SKM-1 (cell line): ENCODE measurements around the gene S100A12.

Experiments
- DNase-seq: peaks from one replicate; lab custom pipeline; 2025; ENCODE audit not compliant: unreplicated experiment; lab: John Stamatoyannopoulos, UW

Gene S100A12

GRCh38 chr1:153397051-153397923, 21.9 kb upstream of the S100A12 start:
- DNase-seq: no peak

- no peak for DNase-seq
Measured at GRCh38 chr1:153396461-153396860, 21.0 kb upstream of the S100A12 start.

- DNase-seq: no peak
Measured at GRCh38 chr1:153395776-153396175, 20.4 kb upstream of the S100A12 start.

GRCh38 chr1:153395136-153395685, 19.8 kb upstream of the S100A12 start:
- DNase-seq: no peak

DNA sequence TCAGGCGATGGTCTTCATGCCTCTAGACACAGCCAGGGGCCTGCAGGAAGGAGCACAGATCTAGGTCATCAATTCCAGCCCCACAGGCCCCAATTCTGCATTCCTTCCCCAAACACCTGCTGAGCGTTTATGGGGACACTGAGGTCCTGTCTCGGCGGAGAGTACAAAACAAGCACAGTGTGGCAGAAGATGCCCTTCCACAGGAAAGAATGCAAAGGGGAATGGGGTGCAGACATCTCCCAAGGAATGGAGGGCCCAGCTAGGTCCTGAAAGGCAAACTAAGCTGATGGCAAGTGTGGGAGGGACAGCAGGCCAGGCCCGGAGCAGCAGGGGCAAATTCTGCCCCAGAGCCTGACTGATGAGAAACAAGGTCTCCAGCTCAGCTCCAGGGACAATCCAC, 19.0 kb upstream of the S100A12 start:
- no peak for DNase-seq

DNA sequence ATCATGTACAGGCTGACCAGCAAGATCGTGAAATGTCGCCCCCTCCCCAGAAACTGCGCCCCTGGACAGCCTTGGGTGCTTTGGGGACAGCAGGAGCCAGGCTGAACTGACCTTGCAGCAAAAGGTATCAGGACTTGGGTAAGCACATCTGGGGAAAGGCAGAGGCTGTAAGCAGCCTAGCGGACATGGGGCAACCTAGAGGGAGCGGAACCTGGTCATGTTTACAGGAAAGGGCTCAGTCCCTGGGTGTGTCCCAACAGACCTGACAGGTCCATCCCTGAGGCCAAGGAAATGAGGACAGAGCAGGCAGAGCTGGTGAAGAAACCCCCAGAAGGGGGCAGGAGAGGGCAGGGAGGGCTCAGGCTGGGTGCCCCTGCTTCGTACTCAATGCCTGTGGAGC, 18.5 kb upstream of the S100A12 start:
- no peak for DNase-seq

DNA sequence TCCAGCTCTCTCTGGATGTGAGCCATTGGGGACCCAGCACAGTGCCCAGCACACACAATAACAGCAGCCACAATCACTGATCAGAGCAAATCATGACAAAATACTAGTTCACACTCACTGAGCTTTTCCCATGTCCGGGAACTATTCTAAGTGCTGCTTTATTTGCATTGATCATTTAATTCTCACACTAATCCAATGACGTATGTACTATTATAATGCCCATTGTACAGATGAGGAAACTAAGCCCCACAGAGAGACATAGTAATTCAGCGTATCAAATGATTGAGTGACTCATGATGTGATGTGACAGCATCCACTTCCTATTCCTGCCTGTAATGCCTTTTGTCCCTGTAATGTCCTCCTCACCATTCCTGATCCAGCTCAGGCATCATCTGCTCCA, 17.4 kb upstream of the S100A12 start:
- no peak for DNase-seq

DNA sequence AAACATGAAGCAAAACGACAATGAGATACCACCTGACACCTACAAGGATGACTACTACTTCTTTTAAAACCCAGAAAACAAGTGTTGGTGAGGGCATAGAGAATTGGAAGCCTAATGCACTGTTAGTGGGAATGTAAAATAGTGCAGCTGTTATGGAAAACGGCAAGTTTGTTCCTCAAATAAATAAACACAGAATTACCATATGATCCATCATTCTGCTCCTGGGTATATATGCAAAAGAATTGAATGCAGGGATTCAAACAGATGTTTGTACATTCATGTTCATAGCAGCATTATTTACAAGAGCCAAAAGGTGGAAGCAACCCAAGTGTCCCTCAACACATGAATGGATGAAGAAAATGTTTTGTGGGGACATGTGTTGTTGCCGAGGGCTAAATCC, 16.8 kb upstream of the S100A12 start:
- no peak for DNase-seq

DNA sequence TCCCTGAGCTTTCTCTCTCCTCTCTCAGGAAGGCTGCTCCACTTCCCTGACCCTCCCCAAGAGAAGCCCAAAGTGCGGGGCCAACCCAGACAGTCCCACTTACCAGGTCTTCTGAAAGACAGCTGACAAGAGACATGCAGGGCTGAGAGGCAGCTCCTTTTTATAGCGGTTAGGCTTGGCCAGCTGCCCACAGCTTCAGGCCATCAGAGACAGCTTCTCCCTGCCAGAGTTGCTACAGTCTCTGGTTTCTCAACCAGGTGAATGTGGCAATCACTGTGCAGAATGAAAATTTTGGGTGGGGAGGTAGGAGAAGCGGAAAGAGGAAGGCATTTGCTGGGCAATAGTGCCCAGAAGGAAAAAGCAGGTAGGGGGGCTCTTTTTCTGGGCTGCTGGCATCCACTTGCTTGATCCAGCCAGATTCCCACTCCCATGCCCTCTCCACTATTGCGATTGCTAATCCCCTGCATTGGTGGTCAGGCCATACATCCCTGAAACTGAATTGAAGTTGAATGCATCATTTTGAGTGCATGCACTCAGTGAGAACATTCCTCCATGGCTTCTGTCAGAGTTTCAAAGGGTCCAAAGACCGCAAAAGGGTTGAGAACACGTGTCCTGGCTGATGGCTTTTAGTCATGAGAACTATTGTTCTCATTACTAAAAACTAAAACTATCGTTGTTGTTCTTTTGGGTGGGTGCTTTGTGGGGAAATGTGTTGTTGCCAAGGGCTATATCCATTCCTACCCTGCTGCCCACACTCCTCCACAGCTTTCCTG, 15.7 kb upstream of the S100A12 start, which contains the start of gene S100A8:
Gene S100A8 (minus strand): TSS at position 136 of the 773 bp plus-strand sequence. CDS start 538 bp downstream, outside the sequence.
- DNase-seq: peak; percentile 96

DNA sequence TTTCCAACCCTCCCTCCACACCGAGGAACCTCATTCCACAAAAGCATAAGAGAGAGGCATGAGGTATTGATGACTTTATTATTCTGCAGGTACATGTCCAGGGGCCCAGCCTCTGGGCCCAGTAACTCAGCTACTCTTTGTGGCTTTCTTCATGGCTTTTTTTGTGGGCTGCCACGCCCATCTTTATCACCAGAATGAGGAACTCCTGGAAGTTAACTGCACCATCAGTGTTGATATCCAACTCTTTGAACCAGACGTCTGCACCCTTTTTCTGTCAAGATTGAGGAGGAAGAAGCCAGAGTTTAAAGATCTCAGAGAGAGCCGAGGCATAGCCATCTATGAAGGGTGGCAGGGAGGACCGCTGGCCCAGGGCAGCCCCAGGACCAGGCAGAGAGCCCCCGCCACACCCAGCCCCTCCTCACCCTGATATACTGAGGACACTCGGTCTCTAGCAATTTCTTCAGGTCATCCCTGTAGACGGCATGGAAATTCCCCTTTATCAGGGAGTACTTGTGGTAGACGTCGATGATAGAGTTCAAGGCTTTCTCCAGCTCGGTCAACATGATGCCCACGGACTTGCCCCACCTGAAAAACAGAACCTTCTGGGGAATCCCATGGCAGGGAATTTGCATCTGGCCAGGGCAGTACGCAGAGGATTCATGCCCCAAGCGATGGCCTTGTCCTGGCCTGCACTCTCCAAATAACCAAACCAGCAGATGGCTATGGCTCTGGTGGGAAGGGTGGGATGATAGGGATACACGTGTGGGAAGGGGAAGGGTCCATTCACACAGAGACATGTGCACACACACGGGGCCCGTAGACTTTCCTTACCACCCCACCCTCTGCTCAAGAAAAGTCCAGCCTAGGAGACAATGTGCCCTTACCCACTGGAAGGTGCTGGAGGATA, 14.8 kb upstream of the S100A12 start:
- peak; percentile 81 for DNase-seq

GRCh38 chr1:153389401-153389800, 14.0 kb upstream of the S100A12 start:
- no peak for DNase-seq

- DNase-seq: no peak
Measured at GRCh38 chr1:153387785-153388184, 12.4 kb upstream of the S100A12 start.

GRCh38 chr1:153387001-153387400, 11.6 kb upstream of the S100A12 start:
- no peak for DNase-seq

GRCh38 chr1:153386500-153386901, 11.1 kb upstream of the S100A12 start:
- DNase-seq: peak; percentile 99

- DNase-seq: no peak
Measured at GRCh38 chr1:153384958-153385580, 9.6 kb upstream of the S100A12 start.

DNA sequence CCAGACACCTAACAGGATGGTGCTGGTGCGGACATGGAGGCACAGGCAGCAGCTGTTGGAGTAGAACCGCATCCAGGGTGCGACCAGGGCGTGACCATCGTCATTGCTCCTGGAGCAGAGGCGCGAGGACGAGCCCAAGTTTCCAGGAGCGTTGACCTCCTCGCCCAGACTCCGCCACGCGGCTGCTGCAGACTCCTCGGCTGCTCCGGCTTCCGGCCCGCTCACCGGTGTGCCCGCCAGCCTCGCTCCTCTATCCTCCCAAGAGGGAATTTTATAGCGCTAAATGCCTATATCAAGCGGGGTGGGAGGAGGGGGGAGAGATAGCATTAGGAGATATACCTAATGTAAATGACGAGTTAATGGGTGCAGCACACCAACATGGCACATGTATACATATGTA, 5.3 kb upstream of the S100A12 start:
- no peak for DNase-seq

GRCh38 chr1:153379591-153379990, 4.2 kb upstream of the S100A12 start:
- no peak for DNase-seq

DNA sequence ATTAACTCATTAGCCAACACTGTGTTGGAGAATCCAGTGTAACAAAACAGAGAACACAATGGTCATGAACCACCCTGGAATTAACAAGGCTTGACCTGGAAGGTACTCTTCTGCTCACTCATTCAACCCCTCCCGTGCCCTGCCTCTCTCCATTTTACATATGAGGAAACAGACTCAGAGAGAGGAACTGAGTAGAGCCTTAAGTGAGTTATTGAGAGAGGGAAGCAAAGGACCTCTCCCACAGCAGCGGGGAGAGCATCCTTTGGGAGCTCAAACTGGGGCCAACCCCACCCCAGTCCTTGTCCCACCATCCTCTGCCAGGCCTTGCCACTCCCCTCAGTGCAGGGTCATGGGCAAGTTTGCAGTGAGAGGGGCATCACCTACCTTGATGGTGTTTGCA, 1.4 kb downstream of the S100A12 start:
- peak; percentile 63 for DNase-seq

GRCh38 chr1:153372571-153372970, 2.9 kb downstream of the S100A12 start:
- DNase-seq: no peak

GRCh38 chr1:153371231-153371630, 4.2 kb downstream of the S100A12 start:
- DNase-seq: no peak
